Panc1 (cell line): Measurements from ENCODE around the gene ATP2C1. TPM values are rescaled to one million over a fixed set of nuclear protein-coding genes. Genes with fewer than 3 reads are reported as not detected.
"Not testable (repeated sequence)": the region's sequence is repeated elsewhere in the genome, so short reads cannot be mapped to it uniquely, and the experiment has no call there.

ENCODE experiments used
- ATAC-seq: fragments of 200-7000 bp; cut with Tn5 transposase; 2 replicates; pipeline ENCODE4 v1.9.1; 2020; ENCODE audit warnings: mild to moderate bottlenecking, moderate library complexity
- BruUV-seq: library from RNA; stranded (reverse); fragments of 400-500 nt; replicated peaks from 2 replicates; lab custom pipeline; 2021; lab: Mats Ljungman, UMichigan
- CTCF ChIA-PET: fragments of 300-600 bp; sonication (Branson Sonifier 250); formaldehyde crosslinking; loops from one replicate; lab custom pipeline; 2022; ENCODE audit warnings: antibody characterized with exemption; lab: Charles Lee
- POLR2A ChIA-PET: fragments of 300-600 bp; sonication (Branson Sonifier 250); formaldehyde crosslinking; loops from one replicate; lab custom pipeline; 2022; ENCODE audit warnings: antibody characterized with exemption; lab: Charles Lee
- DNase-seq: peaks from one replicate; pipeline ENCODE4 v3.0.0-alpha.2; 2010; ENCODE audit warnings: low read depth, low spot score
- H3K27ac ChIP-seq: 2 replicates; pipeline ENCODE4 v1.5.1; 2011; ENCODE audit warnings: mild to moderate bottlenecking, low read length, inconsistent platforms
- H3K27me3 ChIP-seq: fragments of 200-500 bp; sonication (Bioruptor generic); 2 replicates; pipeline ENCODE4 v1.6.0; 2014; ENCODE audit warnings: low read length, inconsistent platforms; ENCODE audit not compliant: control insufficient read depth, insufficient read depth
- H3K36me3 ChIP-seq: fragments of 200-500 bp; sonication (Bioruptor generic); 2 replicates; pipeline ENCODE4 v1.5.1; 2014; ENCODE audit warnings: inconsistent platforms, mild to moderate bottlenecking, low read length, moderate library complexity; ENCODE audit not compliant: control insufficient read depth, insufficient read depth
- H3K4me1 ChIP-seq: 2 replicates; pipeline ENCODE4 v1.5.1; 2011; ENCODE audit warnings: inconsistent platforms, mild to moderate bottlenecking, low read length, moderate library complexity; ENCODE audit not compliant: control insufficient read depth, insufficient read depth
- H3K4me3 ChIP-seq, 2 experiments: 2 replicates each; pipeline ENCODE4 v1.5.1; 2011 to 2012; ENCODE audit warnings: low read depth in 2 of 2, low read length in 2 of 2, mild to moderate bottlenecking in 2 of 2, inconsistent platforms in 1 of 2, moderate library complexity in 1 of 2
- H3K9me3 ChIP-seq: fragments of 200-500 bp; sonication (Bioruptor generic); 2 replicates; pipeline ENCODE4 v1.5.1; 2014; ENCODE audit warnings: low read depth, mild to moderate bottlenecking, inconsistent platforms, low read length, moderate library complexity; ENCODE audit not compliant: control insufficient read depth, insufficient read depth
- CTCF ChIP-seq: fragments of 450-650 bp; IDR thresholded peaks from 2 replicates; pipeline ENCODE4 v1.5.1; 2017; ENCODE audit warnings: mild to moderate bottlenecking
- POLR2AphosphoS5 ChIP-seq: IDR thresholded peaks from 2 replicates; pipeline ENCODE4 v1.6.1; 2012; ENCODE audit warnings: mild to moderate bottlenecking, low read depth, low read length, moderate library complexity
- REST ChIP-seq, 2 experiments: IDR thresholded peaks; 2 replicates each; pipeline ENCODE4 v1.6.1; 2011 to 2012; ENCODE audit warnings: low read depth in 2 of 2, control low read depth in 1 of 2, low read length in 1 of 2, mild to moderate bottlenecking in 1 of 2, moderate library complexity in 1 of 2; ENCODE audit not compliant: insufficient read depth in 1 of 2
- SIN3A ChIP-seq: IDR thresholded peaks from 2 replicates; pipeline ENCODE4 v1.6.1; 2012; ENCODE audit warnings: low read depth, mild to moderate bottlenecking, low read length, moderate library complexity, borderline replicate concordance; ENCODE audit not compliant: insufficient read depth
- TCF7L2 ChIP-seq: IDR thresholded peaks from 2 replicates; pipeline ENCODE4 v1.6.1; 2011; ENCODE audit warnings: mild to moderate bottlenecking, low read depth, low read length, inconsistent platforms
- in situ Hi-C: cut with HindIII; loops from 2 replicates; pipeline ENCODE4 v1.10.0; 2016; ENCODE audit warnings: low sequenced_read_pairs, low pct_unique_long_range_greater_than_20kb
- intact Hi-C: fragments of 100-400 bp; cut with micrococcal nuclease; formaldehyde crosslinking; loops from one replicate; pipeline ENCODE4 v1.10.0; 2022; ENCODE audit not compliant: unreplicated experiment
- total RNA-seq: library from RNA; stranded (reverse); gene quantifications from one replicate; pipeline ENCODE4 v1.2.1, GENCODE V29; 2021; ENCODE audit not compliant: unreplicated experiment

Gene ATP2C1
- total RNA-seq, 1 experiment from 2014 or later = 101 TPM

GRCh38 chr3:130854208-130854864, 39.5 kb upstream of the ATP2C1 start:
- in situ Hi-C loops (no loop called here), intact Hi-C loops (no loop called here)
- no peak overlapping the region for H3K27ac ChIP-seq
- H3K4me1 ChIP-seq = no peaks in the 10 kb centered on the region
- BruUV-seq = no TSS peak
- TF ChIP-seq POLR2AphosphoS5 = no peak
- TF ChIP-seq REST (IDR thresholded peaks at IDR 0.05; ENCODE audit: insufficient read depth in 1 of 2, low read depth in 2 of 2, low read length in 1 of 2) = no peak
- no peak for TF ChIP-seq TCF7L2
- TF ChIP-seq SIN3A = no peak
- TF ChIP-seq CTCF = no peak
- H3K9me3 ChIP-seq = no peaks in the 10 kb centered on the region
- H3K27me3 ChIP-seq = peaks cover 13% of the 10 kb centered on the region
- ATAC-seq = no peak
- no peak overlapping the region for H3K4me3 ChIP-seq
- CTCF ChIA-PET = no interaction called here
- POLR2A ChIA-PET = no interaction called here
- no peaks in the 10 kb centered on the region for H3K36me3 ChIP-seq
- DNase-seq = no peak

- H3K4me3 ChIP-seq = no peak overlapping the region
- no peaks in the 10 kb centered on the region for H3K9me3 ChIP-seq
- in situ Hi-C loops (no loop called here), intact Hi-C loops (no loop called here)
- ATAC-seq = no peak
- DNase-seq = no peak
- TF ChIP-seq REST (IDR thresholded peaks at IDR 0.05; ENCODE audit: insufficient read depth in 1 of 2, low read depth in 2 of 2, low read length in 1 of 2) (no peak), TCF7L2 (no peak), POLR2AphosphoS5 (no peak), CTCF (no peak), SIN3A (no peak)
- POLR2A ChIA-PET = no interaction called here
- BruUV-seq = no TSS peak
- H3K4me1 ChIP-seq = no peaks in the 10 kb centered on the region
- CTCF ChIA-PET = no interaction called here
- H3K27me3 ChIP-seq = peaks cover 6% of the 10 kb centered on the region
- H3K27ac ChIP-seq = no peak overlapping the region
- H3K36me3 ChIP-seq = no peaks in the 10 kb centered on the region
Measured at GRCh38 chr3:130857336-130858026, 36.4 kb upstream of the ATP2C1 start.

GRCh38 chr3:130862130-130862529, 31.8 kb upstream of the ATP2C1 start:
- H3K9me3 ChIP-seq, H3K27me3 ChIP-seq, H3K27ac ChIP-seq, intact Hi-C loops, in situ Hi-C loops, BruUV-seq, ATAC-seq, H3K4me1 ChIP-seq, H3K36me3 ChIP-seq, CTCF ChIA-PET, POLR2A ChIA-PET, H3K4me3 ChIP-seq, DNase-seq: not testable (repeated sequence)
